ENCODE data around the gene EDC3.
"Not testable (repeated sequence)": the region's sequence is repeated elsewhere in the genome, so short reads cannot be mapped to it uniquely, and the experiment has no call there.

The EDC3 gene

GRCh38 chr15:74695597-74696397 is at the start of gene EDC3:
Gene EDC3 (minus strand): TSS chr15:74696024. CDS start chr15:74675124, 20,900 bp downstream.
- DNase-seq, result peak; percentile 43

DNA sequence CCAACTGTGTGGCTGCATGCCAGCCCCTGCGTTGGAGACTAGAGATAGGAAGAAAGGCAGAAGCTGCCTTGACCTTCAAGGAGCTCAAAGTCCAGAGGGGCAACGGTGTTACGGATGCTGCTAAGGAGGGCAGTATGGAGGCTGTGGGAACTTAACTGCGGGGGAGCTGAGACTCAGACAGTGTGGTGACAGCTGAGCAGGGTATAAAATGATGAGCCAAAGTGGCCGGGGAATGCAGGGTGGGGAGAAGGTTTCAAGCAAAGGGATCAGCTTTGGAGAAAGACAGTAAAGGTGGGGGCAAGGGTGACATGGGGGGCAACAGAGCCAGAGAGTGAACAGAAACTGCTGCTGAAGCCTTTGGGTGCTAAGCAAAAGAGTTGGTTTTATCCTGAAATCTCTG is 46.6 kb upstream of the EDC3 start:
- DNase-seq, result no peak

DNA sequence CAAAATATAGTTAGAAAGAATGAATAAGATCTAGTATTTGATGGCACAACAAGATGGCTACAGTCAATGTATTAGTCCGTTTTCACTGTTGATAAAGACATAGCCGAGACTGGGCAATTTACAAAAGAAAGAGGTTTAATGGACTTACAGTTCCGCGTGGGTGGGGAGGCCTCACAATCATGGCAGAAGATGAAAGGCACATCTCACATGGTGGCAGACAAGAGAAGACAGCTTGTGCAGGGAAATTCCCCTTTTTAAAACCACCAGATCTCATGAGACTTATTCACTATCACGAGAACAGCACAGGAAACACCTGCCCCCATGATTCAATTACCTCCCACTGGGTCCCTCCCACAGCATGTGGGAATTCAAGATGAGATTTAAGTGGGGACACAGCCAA is 42.4 kb upstream of the EDC3 start:
- not testable (repeated sequence) for DNase-seq

- DNase-seq, result no peak
These were observed 39.5 kb upstream of the EDC3 start for GRCh38 chr15:74735305-74735704.

DNA sequence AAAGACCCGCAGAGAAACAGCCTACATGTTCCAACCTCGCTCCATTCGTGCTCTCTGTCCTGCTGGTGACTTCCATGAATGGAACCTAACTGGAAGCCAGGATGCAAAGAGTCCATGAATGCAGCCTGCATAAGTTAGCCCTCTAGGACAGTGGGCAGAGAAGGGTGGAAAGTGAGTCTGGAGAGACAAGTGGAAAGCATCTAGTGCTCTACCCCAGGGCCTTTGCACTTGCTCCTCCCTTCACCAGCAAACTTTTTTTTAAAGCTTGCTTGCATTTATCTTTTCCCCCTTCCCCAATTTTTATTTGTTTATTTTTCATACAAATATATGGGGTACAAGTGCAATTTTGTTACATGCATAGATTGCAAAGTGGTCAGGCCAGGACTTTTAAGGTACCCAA is 37.4 kb upstream of the EDC3 start:
- DNase-seq, result no peak

- no peak for DNase-seq
These were observed 37.0 kb upstream of the EDC3 start for GRCh38 chr15:74732846-74733245.

DNA sequence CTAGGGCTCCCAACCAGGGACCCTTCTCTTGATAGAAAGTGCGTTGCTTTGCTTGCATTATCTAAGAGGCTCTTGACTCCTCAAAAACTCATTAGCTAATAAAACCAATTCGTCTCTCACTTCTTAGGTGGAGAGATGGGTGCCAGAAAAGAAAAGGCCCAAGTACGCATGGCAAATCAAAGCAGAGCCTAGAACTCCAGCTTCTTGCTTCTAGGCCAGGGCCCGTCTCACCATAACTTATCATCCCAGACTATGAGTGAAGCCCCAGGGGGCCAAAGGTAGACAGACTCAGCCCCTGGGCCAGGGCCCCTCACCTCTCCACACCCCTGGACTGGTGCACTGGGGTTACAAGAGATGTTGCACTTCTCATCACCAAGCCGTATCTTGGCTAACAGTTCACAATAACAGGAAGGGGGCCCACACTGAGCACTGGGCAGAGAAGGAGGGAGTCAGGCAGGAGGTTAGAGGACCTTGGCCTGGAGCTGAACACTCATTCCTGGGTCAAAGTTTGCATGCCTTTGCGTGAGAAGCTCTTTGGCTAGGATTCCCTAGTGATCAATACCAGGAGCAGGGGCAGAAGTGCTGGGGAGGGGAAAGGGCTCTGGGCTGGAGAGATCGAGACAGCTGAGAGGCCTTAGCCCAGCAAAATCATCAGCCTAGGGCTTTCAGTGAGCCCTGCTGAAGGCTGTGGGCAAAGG is 34.9 kb upstream of the EDC3 start:
- no peak for DNase-seq

DNA sequence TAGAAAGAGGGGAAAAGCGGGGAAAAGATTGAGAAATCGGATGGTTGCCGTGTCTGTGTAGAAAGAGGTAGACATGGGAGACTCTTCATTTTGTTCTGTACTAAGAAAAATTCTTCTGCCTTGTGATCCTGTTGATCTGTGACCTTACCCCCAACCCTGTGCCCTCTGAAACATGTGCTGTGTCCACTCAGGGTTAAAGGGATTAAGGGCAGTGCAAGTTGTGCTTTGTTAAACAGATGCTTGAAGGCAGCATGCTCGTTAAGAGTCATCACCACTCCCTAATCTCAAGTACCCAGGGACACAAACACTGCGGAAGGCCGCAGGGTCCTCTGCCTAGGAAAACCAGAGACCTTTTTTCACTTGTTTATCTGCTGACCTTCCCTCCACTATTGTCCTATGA is 33.5 kb upstream of the EDC3 start:
- DNase-seq, result not testable (repeated sequence)

GRCh38 chr15:74728699-74729098 is 32.9 kb upstream of the EDC3 start:
- not testable (repeated sequence) for DNase-seq

GRCh38 chr15:74727727-74728126 is 31.9 kb upstream of the EDC3 start:
- no peak for DNase-seq

DNA sequence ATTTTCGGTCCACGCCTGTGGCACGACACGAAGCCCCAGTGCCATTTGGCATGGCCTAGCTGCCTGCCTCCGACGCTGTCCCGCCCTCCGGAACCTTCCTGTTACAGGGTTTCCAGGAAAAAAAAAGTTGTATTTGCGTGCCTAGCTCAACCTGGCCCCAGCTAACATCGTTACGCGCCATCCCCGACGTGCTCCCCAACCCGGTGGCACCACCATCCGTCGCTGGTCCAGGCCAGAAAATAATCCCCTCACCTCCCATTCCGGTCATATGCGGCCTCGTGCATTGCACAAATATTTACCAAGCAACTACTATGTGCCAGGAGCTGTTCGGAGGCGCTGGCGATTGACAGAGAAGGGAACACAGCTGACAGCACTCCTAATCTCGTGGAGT is 30.9 kb upstream of the EDC3 start:
- no peak for DNase-seq

- no peak for DNase-seq
These were observed 30.3 kb upstream of the EDC3 start for GRCh38 chr15:74725845-74726773.

DNA sequence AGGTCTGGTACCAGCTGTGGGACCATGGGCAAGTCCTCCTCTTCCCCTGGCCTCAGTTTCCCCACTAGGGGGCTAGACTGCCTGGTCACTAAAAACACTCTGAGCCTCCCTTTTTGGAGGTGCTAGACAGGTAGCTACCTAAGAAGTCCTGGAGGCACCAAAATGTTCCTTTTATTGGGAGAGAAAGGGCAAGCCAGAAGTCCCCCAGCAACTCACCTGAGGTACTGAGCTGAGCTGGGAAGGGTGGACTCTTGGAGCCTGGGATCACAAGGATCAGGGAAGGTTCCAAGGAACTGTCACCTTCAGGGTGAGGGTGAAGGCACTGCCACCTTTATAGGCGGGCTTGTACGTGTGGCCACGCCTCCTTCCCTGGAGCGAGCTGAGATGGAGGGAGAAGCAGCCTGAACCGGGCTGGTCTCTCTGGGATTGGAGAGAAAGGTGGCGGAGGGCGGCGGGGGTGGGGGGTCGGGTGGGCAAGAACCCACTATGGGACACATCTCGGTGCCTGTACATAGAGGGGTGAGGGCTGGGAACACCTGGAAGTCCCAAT is 29.5 kb upstream of the EDC3 start, which contains the start of gene CYP1A1:
Gene CYP1A1, minus strand, starts transcription at position 304 of the 550 bp plus-strand sequence. CDS start 2,431 bp downstream, outside the sequence.
- no peak for DNase-seq

DNA sequence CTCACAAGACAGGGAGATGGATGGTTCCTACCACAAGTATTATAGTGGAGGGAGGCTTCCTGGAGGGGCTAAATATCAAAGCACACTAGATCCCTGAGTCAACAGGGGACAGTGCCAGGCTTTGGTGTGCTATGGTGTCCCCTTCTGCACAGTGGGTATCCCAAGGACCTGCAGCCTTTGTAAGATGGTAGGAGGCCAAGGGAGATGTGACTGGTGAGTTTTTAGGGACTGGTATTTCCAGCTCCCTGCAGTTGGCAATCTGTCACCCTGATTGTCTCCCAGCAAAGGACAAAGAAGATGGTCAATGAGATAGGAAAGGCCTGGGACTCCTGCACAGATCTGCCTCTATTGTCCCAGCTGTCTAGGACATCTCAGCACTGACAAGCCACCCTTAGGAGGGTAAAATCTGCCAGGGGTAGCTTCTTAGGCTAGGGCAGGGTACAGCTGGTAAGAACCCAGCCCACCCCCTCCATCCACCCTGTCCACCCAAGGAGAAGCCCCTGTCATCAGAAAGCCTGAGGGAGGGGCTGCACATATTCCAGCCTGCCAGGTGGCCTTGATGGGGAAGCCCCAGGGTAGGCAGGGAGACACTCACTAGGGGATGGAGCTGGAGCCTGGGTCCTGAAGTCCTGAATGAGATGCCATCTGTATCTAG is 28.9 kb upstream of the EDC3 start:
- DNase-seq, result no peak

GRCh38 chr15:74723754-74724334 is 28.0 kb upstream of the EDC3 start:
- peak; percentile 28 for DNase-seq

- DNase-seq, result no peak
These were observed 27.4 kb upstream of the EDC3 start for GRCh38 chr15:74723187-74723586.

- no peak for DNase-seq
These were observed 26.8 kb upstream of the EDC3 start for GRCh38 chr15:74722591-74722990.

- no peak for DNase-seq
These were observed 20.8 kb upstream of the EDC3 start for GRCh38 chr15:74716651-74717050.

DNA sequence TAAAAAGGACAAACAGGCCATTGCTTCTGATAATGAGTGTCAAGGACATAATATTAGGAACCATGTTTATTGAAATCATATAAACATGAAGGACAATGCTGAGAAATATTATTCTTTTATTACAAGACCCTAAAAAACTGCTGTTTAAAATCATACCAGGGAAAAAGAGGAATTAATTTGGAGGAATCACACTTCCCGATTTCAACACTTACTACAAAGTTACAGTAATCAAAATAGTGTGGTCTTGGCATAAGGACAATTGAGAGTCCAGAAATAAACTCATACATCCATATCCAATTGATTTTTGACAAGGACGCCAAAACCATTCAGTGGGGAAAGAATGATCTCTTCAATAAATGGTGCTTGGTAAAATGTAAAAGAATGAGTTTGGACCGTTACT is 16.5 kb upstream of the EDC3 start:
- DNase-seq, result no peak

GRCh38 chr15:74710319-74711094 is 14.7 kb upstream of the EDC3 start:
- no peak for DNase-seq

DNA sequence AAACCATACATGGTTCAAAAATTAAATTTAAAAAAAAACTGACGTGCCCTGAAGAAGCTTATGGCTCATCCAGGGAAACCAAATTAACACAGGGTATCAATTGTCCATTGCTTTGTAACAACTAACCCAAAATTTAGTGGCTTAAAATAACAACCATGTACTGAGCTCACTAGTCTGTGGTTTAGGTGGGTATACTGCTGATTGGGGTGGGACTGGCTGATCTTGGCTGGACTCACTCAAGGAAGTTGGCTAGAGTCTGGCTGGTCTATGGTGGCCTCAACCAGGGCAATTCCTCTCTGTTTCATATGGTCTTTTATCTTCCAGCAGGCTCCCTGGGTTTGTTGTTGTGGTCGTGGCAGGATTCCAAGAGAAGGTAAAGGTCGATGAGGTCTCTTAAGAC is 14.1 kb upstream of the EDC3 start:
- no peak for DNase-seq
